Measurements from ENCODE around the gene MORN1.

- TF ChIP-seq EZH2 (IDR thresholded peaks at IDR 0.05): no peak
- TF ChIP-seq POLR2AphosphoS5 (IDR thresholded peaks at IDR 0.05; ENCODE audit: borderline replicate concordance, low read depth, low read length): no peak
Measured at GRCh38 chr1:2335721-2336455, 55.5 kb downstream of the MORN1 start.

Data from SK-N-MC (cell line).